ENCODE results near the gene SLC13A4.
"Not testable (repeated sequence)": the region's sequence is repeated elsewhere in the genome, so short reads cannot be mapped to it uniquely, and the experiment has no call there.

Gene SLC13A4

GRCh38 chr7:135685306-135686084 is 42.5 kb downstream of the SLC13A4 start:
- DNase-seq: no peak

- DNase-seq: no peak
Measured at GRCh38 chr7:135684699-135685098, 43.3 kb downstream of the SLC13A4 start.

- no peak for DNase-seq
Measured at GRCh38 chr7:135684136-135684535, 43.9 kb downstream of the SLC13A4 start.

GRCh38 chr7:135683609-135684008 is 44.4 kb downstream of the SLC13A4 start:
- DNase-seq: no peak

GRCh38 chr7:135682191-135682590 is 45.8 kb downstream of the SLC13A4 start:
- DNase-seq: no peak

GRCh38 chr7:135681762-135682161 is 46.2 kb downstream of the SLC13A4 start:
- DNase-seq: no peak

GRCh38 chr7:135678612-135679575 is 49.1 kb downstream of the SLC13A4 start:
- no peak for DNase-seq

GRCh38 chr7:135673360-135673706 is 54.7 kb downstream of the SLC13A4 start:
- DNase-seq: no peak

GRCh38 chr7:135672560-135673359 is 55.2 kb downstream of the SLC13A4 start:
- no peak for DNase-seq

- DNase-seq: no peak
Measured at GRCh38 chr7:135670179-135670578, 57.8 kb downstream of the SLC13A4 start.

GRCh38 chr7:135669774-135670173 is 58.2 kb downstream of the SLC13A4 start:
- DNase-seq: no peak

GRCh38 chr7:135668852-135669395 is 59.1 kb downstream of the SLC13A4 start:
- not testable (repeated sequence) for DNase-seq

GRCh38 chr7:135667626-135668025 is 60.4 kb downstream of the SLC13A4 start:
- not testable (repeated sequence) for DNase-seq

- no peak for DNase-seq
Measured at GRCh38 chr7:135666846-135667245, 61.1 kb downstream of the SLC13A4 start.

GRCh38 chr7:135666156-135666555 is 61.8 kb downstream of the SLC13A4 start:
- DNase-seq: no peak

- no peak for DNase-seq
Measured at GRCh38 chr7:135665042-135665441, 62.9 kb downstream of the SLC13A4 start.

- no peak for DNase-seq
Measured at GRCh38 chr7:135664046-135664589, 63.9 kb downstream of the SLC13A4 start.

- peak; percentile 92 for DNase-seq
Measured at GRCh38 chr7:135662373-135663114, 65.4 kb downstream of the SLC13A4 start, which contains the start of gene STMP1. Gene STMP1, plus strand, starts transcription at chr7:135662514.

GRCh38 chr7:135662123-135662372 is 65.9 kb downstream of the SLC13A4 start:
- no peak for DNase-seq

GRCh38 chr7:135661311-135662122 is 66.5 kb downstream of the SLC13A4 start:
- no peak for DNase-seq
